CD4-positive, alpha-beta T cell (primary cell): Measurements from ENCODE around the gene TLL2. TPM values are rescaled to one million over a fixed set of nuclear protein-coding genes. Genes with fewer than 3 reads are reported as not detected.

ENCODE experiments used
- ATAC-seq: fragments of 200-7000 bp; cut with Tn5 transposase; one replicate; pipeline ENCODE4 v1.10.0; 2022; ENCODE audit warnings: mild to moderate bottlenecking; ENCODE audit not compliant: poor library complexity
- CTCF ChIA-PET: fragments of 350-600 bp; sonication (Branson Sonifier 250); formaldehyde crosslinking; loops from one replicate; lab custom pipeline; 2021; ENCODE audit warnings: antibody characterized with exemption, inconsistent platforms; lab: Charles Lee
- POLR2A ChIA-PET: fragments of 350-600 bp; sonication (Branson Sonifier 250); formaldehyde crosslinking; loops from one replicate; lab custom pipeline; 2021; ENCODE audit warnings: antibody characterized with exemption, inconsistent platforms; lab: Charles Lee
- DNase-seq, 14 experiments: peaks; one replicate each; pipeline ENCODE4 v3.0.0-alpha.2; 2013 to 2020; ENCODE audit warnings: mixed read lengths in 2 of 14
- H3K27ac ChIP-seq, 2 donors: one replicate each; pipeline versions ENCODE4 v1.5.1 to v1.7.0; 2013; ENCODE audit warnings: low read length in 2 of 2, low read depth in 1 of 2, mild to moderate bottlenecking in 1 of 2
- H3K27me3 ChIP-seq, 2 experiments: 1 replicate in 1 of 2; 2 replicates in 1 of 2; pipeline versions ENCODE4 v1.6.1 to v1.7.0; 2013; ENCODE audit warnings: low read length in 2 of 2, control low read depth in 1 of 2, mild to moderate bottlenecking in 1 of 2, moderate library complexity in 1 of 2; ENCODE audit not compliant: insufficient read depth in 2 of 2, control insufficient read depth in 1 of 2
- H3K36me3 ChIP-seq: one replicate; pipeline ENCODE4 v1.6.1; 2013; ENCODE audit warnings: low read length, control low read depth; ENCODE audit not compliant: insufficient read depth
- H3K4me1 ChIP-seq: one replicate; pipeline ENCODE4 v1.6.1; 2013; ENCODE audit warnings: low read length, control low read depth; ENCODE audit not compliant: insufficient read depth
- H3K4me3 ChIP-seq: one replicate; pipeline ENCODE4 v1.5.1; 2013; ENCODE audit warnings: mild to moderate bottlenecking, low read length, moderate library complexity
- H3K9me3 ChIP-seq, 2 experiments: 1 replicate in 1 of 2; 2 replicates in 1 of 2; pipeline versions ENCODE4 v1.6.1 to v1.7.0; 2013; ENCODE audit warnings: low read length in 2 of 2, mild to moderate bottlenecking in 2 of 2, control low read depth in 1 of 2, moderate library complexity in 1 of 2; ENCODE audit not compliant: control insufficient read depth in 1 of 2, insufficient read depth in 1 of 2
- H3K27ac Mint-ChIP-seq: one replicate; pipeline ENCODE4 v1.8.0; 2020; ENCODE audit warnings: mixed read lengths
- H3K27me3 Mint-ChIP-seq: one replicate; pipeline ENCODE4 v1.8.0; 2021; ENCODE audit warnings: mixed read lengths
- H3K36me3 Mint-ChIP-seq: one replicate; pipeline ENCODE4 v1.8.0; 2021; ENCODE audit warnings: low read depth, mixed read lengths
- H3K4me1 Mint-ChIP-seq: one replicate; pipeline ENCODE4 v1.8.0; 2021; ENCODE audit warnings: low read depth, mixed read lengths
- H3K4me3 Mint-ChIP-seq: one replicate; pipeline ENCODE4 v1.8.0; 2020; ENCODE audit warnings: mild to moderate bottlenecking, mixed read lengths
- H3K9me3 Mint-ChIP-seq: one replicate; pipeline ENCODE4 v1.8.0; 2020; ENCODE audit warnings: mixed read lengths
- intact Hi-C, 2 experiments: fragments of 100-400 bp; cut with DNase I in 1 of 2; cut with micrococcal nuclease in 1 of 2; formaldehyde crosslinking; loops; one replicate each; pipeline versions ENCODE4 v1.15.1 to v1.9.0; 2023 to 2025; cut with DNase I, micrococcal nuclease
- total RNA-seq, 174 experiments: library from RNA in 2 of 174; stranded (reverse) in 2 of 174; gene quantifications; one replicate each; pipeline ENCODE4 v1.2.3 and lab custom pipeline; 2021 to 2026
- TF ChIP-seq, protein P1 (sequence below): fragments of 200-600 bp; IDR thresholded peaks from one replicate; pipeline ENCODE4 v1.8.0; 2022; ENCODE audit warnings: antibody characterized with exemption, mild to moderate bottlenecking

TLL2 gene
- total RNA-seq, 2 experiments from 2014 or later: not detected

DNA sequence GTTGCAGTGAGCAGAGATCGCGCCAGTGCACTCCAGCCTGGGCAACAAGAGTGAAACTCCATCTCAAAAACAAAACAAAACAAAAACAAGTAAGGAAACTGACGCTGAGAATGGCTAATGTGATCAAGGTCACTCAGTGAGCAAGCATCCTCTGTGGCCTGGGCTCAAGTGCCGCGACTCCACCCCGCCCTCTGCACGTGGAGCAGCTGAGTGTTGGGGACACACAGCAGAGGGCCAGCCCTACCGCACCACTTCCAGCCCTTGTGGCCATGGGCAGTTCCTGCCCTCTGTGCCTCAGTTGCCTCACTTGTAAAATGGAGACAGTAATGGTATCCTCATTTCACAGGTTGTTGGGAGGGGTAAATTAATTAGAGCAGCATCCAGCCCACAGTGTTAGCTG lies 134.0 kb downstream of the TLL2 start:
- Mint-ChIP-seq H3K36me3 (no peaks in the 10 kb centered on the region), H3K27me3 (peaks cover 4% of the 10 kb centered on the region), H3K4me3 (no peak overlapping the region), H3K4me1 (peaks cover 4% of the 10 kb centered on the region), H3K9me3 (no peaks in the 10 kb centered on the region), H3K27ac (no peak overlapping the region)
- Histone ChIP-seq H3K9me3 (peaks cover 0 to 6% of the 10 kb centered on the region in 2 experiments), H3K36me3 (no peaks in the 10 kb centered on the region), H3K27me3 (no peaks in the 10 kb centered on the region), H3K27ac (no peak overlapping the region), H3K4me3 (no peak overlapping the region), H3K4me1 (peaks cover 5% of the 10 kb centered on the region)
- ChIA-PET POLR2A (no interaction called here), CTCF (no interaction called here)
- DNase-seq: no peak
- no peak for ATAC-seq
- intact Hi-C loops: loop anchor here (5.0 to 10.0 kb wide), 2 partner anchors 455 to 828 kb away; partner anchors contain the start of gene LCOR (in 1 of the 2)
- TF ChIP-seq, protein P1, sequence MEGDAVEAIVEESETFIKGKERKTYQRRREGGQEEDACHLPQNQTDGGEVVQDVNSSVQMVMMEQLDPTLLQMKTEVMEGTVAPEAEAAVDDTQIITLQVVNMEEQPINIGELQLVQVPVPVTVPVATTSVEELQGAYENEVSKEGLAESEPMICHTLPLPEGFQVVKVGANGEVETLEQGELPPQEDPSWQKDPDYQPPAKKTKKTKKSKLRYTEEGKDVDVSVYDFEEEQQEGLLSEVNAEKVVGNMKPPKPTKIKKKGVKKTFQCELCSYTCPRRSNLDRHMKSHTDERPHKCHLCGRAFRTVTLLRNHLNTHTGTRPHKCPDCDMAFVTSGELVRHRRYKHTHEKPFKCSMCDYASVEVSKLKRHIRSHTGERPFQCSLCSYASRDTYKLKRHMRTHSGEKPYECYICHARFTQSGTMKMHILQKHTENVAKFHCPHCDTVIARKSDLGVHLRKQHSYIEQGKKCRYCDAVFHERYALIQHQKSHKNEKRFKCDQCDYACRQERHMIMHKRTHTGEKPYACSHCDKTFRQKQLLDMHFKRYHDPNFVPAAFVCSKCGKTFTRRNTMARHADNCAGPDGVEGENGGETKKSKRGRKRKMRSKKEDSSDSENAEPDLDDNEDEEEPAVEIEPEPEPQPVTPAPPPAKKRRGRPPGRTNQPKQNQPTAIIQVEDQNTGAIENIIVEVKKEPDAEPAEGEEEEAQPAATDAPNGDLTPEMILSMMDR: no peak

DNA sequence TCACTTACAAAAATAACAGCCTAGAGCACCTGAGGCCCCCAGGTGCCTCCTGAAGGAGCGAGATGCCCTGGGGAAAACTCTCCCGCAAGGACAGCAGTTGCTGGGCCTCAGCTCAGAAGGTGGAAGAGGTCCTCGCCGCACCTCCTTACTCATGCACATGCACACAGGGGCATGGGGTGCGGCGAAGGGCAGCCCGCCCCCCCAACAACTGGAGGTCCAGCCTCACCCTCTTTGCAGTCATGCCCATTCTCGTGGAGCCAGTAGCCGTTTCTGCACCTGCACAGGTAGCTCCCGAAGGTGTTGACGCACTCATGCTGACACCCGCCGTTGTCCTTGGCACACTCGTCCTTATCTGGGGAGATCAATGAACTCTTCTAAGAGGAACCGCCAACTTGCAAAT lies 135.0 kb downstream of the TLL2 start:
- POLR2A ChIA-PET: interaction anchor here (0.6 kb wide), 1 partner anchor 46 kb away, joined by 4 read pairs; no protein-coding TSS in a partner anchor
- peaks cover 7% of the 10 kb centered on the region for H3K27me3 Mint-ChIP-seq
- H3K4me3 Mint-ChIP-seq: no peak overlapping the region
- peaks cover 4% of the 10 kb centered on the region for H3K4me1 Mint-ChIP-seq
- CTCF ChIA-PET: interaction anchor here (1.2 kb wide), 1 partner anchor 8 kb away, joined by 3 read pairs; no protein-coding TSS in a partner anchor
- H3K27me3 ChIP-seq: no peaks in the 10 kb centered on the region
- ATAC-seq (no peak), DNase-seq (no peak)
- H3K27ac ChIP-seq: no peak overlapping the region
- no peaks in the 10 kb centered on the region for H3K36me3 ChIP-seq
- H3K4me3 ChIP-seq: no peak overlapping the region
- TF ChIP-seq, protein P1: no peak
- no peaks in the 10 kb centered on the region for H3K36me3 Mint-ChIP-seq
- H3K27ac Mint-ChIP-seq: no peak overlapping the region
- no peaks in the 10 kb centered on the region for H3K9me3 ChIP-seq
- H3K4me1 ChIP-seq: peaks cover 8% of the 10 kb centered on the region
- H3K9me3 Mint-ChIP-seq: no peaks in the 10 kb centered on the region
- intact Hi-C loops: loop anchor here (5.0 to 10.0 kb wide), 2 partner anchors 456 to 829 kb away; partner anchors contain the start of gene LCOR (in 1 of the 2)

DNA sequence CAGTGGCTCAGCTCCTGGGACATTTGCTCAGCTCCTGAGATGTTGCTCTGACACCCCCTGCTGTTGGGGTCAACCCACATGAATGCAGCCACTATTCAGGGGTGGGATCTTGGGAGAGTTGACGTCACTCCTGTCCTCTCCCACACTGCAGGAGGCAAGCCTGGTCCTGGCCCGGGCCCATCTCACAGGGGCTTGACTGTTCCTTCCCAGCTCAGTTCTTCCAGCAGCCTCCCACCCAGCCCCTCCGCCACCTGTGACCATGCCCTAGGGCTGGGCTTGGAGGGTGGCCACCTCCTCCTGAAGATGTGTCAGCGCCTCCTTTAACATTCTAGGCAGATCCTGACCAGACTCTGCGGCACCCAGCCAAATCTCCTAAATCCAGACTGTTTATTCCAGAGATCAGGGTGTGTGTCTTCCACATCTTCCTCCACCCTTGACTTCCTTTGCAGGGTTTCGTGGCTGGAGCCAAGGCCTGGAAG lies 135.9 kb downstream of the TLL2 start:
- POLR2A ChIA-PET: no interaction called here
- CTCF ChIA-PET: no interaction called here
- no peak overlapping the region for H3K27ac Mint-ChIP-seq

More for the DNA sequence above, 135.9 kb downstream of the TLL2 start:
- intact Hi-C loops: loop anchor here (5.0 to 10.0 kb wide), 2 partner anchors 457 to 829 kb away; partner anchors contain the start of gene LCOR (in 1 of the 2)
- H3K27ac ChIP-seq: no peak overlapping the region
- H3K4me1 ChIP-seq: peaks cover 8% of the 10 kb centered on the region
- no peaks in the 10 kb centered on the region for H3K36me3 ChIP-seq
- no peaks in the 10 kb centered on the region for H3K9me3 ChIP-seq
- Mint-ChIP-seq H3K27me3 (peaks cover 7% of the 10 kb centered on the region), H3K4me3 (no peak overlapping the region), H3K4me1 (peaks cover 4% of the 10 kb centered on the region), H3K36me3 (no peaks in the 10 kb centered on the region), H3K9me3 (no peaks in the 10 kb centered on the region)
- DNase-seq: no peak
- TF ChIP-seq, protein P1: no peak
- ATAC-seq: no peak
- H3K4me3 ChIP-seq: no peak overlapping the region
- no peaks in the 10 kb centered on the region for H3K27me3 ChIP-seq
